GM21717 (cell line): ENCODE results near the gene KREMEN1.
"Not testable (repeated sequence)": the region's sequence is repeated elsewhere in the genome, so short reads cannot be mapped to it uniquely, and the experiment has no call there.

Source experiments
- ATAC-seq: cut with Tn5 transposase; IDR thresholded peaks from one replicate; pipeline ENCODE4 v1.9.1; 2021; ENCODE audit warnings: mild to moderate bottlenecking, moderate library complexity; ENCODE audit not compliant: unreplicated experiment

KREMEN1 gene, protein sequence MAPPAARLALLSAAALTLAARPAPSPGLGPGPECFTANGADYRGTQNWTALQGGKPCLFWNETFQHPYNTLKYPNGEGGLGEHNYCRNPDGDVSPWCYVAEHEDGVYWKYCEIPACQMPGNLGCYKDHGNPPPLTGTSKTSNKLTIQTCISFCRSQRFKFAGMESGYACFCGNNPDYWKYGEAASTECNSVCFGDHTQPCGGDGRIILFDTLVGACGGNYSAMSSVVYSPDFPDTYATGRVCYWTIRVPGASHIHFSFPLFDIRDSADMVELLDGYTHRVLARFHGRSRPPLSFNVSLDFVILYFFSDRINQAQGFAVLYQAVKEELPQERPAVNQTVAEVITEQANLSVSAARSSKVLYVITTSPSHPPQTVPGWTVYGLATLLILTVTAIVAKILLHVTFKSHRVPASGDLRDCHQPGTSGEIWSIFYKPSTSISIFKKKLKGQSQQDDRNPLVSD

DNA sequence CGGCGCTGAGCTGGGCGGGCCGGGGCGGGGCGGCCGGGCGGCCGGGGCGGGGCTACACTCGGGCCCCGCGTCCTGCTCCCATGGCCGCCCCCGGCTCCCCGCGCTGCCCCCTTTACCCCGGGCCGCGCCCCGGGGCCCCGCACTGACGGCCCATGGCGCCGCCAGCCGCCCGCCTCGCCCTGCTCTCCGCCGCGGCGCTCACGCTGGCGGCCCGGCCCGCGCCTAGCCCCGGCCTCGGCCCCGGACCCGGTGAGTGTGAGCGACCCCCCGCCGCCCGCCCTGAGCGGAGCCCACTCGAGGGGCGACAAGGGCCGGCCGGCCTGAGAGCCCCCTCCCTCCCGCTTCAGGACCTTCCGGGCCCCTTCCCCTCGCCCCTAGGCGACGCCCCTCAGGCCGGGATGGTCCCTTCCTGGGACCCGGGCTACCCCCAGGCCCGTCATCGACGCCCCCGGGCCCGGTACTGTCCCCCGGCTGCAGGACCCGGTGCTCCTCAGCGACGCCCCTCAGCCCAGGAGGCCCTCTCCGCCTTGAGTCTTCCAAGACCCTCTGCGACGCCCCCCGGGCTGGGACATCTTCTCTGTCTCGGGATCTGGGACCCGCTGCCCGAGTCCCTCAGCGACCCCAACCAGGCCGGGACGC, at the start of gene KREMEN1:
Gene KREMEN1, plus strand, starts transcription at position 57 of the 639 bp plus-strand sequence. Its CDS starts 96 bp downstream, at position 153.
- ATAC-seq, result no peak

DNA sequence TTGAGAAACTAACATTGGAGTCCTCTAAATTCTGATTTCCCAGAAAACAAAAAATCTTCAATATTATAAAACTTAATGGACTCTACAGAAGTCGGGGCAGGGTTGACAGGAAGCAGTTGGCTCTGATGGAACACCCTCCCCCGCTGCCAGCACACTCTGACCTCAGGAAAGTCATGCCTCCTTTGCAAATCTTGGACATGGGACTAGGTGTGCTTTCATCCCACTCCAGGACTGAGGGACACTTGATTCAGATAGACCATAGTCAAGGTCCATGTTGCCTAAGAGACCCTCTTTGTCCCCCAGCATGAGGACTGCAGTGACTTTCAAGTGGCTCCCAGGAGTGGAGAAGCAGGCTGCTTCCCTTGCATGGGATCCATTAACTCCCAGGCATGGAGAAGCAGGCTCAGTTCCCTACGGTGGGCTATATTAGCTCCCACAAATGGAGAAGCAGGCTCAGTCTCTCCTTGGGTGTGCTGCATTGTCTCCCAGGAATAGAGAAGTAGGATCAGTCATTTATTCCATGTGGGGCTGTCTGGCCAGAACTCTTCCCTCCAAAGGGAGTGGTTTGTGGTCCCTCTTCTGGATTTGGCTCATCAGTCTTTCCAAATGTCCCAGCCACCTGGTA, 49.6 kb upstream of the KREMEN1 start:
- ATAC-seq, result no peak

DNA sequence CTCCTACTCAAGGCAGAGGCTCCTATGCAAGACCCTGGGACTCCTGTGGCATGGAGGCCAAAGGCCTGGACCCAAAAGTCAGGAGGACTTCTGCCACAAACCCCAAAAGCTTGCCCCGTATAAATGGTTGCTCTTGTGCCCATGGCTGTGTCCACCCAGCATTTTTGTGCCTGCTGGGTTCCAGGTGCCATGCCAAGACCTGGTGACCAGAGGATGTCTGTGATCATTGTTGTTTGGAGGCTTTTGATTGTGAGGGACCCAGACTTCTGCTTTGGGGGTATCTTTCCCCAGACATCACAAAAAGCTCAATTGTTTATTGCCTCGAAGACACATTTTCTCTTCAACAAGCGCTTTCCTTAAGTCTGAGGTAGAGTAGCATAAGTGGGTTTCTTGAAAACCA, 46.3 kb upstream of the KREMEN1 start:
- no peak for ATAC-seq

DNA sequence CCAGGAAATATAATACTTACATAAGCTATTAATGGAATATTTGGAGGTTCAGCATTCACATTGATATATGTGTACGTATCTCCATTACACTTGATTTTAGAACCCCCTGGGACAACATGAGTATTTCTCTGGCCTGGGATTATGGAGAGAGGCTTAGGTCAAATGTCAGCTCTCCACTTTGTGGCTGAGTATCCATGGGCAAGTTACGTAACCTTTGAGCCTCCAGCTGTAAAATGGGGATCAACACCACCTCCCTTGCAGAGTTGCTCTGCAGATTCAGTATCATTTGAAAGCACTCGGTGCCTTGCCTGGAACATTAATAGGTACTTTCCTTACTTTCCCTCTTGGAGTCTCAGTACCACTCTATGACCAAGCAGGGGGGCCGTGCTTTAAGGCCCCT, 44.4 kb upstream of the KREMEN1 start:
- no peak for ATAC-seq

DNA sequence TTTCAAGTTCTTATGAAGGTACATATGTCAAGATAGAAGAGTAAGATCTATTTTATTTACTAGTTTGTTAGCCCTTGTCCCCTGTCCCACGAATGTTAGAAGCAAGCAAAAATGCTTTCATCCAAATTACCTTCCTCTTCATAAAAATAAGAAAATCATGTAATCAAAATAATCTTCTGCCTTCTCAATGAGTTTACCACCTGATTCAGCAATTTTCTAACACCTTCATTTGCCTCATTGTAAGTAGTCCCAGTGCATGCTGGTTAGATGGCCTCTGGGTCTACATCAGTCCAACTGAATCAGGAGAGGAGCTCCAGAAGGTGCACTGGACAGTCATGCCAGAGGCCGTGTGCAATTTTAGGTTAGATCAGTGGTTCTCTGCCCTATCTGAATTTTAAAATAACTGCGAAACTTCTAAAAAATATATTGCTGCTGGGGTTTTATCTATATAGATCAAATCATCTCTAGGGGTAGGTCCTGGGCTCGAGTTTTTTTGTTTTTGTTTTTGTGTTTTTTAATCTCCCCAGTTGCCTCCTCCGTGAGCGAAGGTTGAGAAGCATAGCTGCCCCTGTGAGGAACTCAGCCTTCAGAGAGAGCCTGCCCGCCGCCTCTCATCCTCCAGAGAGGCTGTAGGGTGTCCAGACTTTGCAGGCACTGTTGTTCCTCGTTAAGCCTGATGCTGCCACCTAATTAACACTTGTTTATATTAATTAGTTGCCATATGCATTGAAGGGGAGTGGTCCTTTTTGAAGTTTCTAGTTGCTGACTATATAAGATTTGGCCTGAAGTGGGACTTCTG, 43.4 kb upstream of the KREMEN1 start:
- ATAC-seq, result no peak

DNA sequence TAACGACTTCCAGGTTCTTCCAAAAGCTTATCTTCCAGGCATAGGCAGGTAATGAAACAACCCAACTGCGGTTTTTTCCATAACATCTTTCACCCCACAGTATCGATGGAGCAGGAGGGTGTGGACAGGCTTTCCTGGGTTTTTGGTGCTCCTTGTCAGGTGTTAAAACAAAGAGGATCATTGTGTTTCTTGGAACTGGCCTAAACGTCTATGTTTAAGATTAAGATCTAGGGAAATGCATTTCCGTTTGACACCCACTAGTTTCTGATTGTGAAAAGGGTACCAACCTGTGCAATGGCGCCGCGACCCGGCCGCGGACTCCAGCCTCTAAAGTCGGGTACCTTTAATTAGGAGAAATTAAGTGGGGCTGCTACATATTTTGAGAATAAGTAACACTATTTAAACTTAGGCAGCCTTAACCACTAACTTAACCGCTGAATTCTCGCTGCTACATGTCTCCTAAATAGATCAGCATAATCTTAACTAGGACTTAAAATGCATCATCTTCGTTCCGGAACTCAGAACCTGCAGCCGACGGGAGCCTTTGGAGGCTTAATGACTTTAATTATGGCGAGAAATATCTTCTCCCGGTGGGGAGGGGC, 42.7 kb upstream of the KREMEN1 start:
- ATAC-seq, result no peak

DNA sequence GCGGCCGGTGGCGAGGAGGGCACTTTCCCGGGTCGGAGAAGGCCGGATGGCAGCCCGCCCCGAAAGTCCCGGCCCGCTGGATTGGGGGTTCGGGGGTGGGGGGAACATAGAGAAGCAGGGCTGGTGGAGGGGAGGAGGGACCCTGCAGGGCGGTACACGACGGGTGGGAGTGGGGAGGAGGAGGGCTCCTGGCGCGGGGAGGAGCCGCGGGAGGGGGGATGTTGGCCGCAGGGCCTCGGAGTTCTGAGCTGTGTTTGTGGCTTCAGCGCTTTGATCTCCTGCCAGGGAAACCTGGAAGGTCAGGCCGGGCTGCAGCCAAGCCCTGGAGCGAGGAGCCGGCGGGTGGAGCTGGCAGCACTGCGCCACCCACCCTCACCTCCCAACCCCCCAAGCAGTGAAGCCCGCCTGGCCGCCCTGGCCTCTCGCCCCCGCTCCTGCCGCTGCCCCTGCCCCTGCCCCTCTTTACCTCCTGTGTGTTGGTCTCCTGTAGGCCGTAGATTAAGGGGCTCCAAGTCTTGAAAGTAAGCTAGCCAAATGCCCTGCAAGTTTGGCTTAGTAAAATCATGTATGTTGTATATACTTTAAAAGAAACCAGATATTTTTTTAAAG, 42.1 kb upstream of the KREMEN1 start:
- no peak for ATAC-seq

DNA sequence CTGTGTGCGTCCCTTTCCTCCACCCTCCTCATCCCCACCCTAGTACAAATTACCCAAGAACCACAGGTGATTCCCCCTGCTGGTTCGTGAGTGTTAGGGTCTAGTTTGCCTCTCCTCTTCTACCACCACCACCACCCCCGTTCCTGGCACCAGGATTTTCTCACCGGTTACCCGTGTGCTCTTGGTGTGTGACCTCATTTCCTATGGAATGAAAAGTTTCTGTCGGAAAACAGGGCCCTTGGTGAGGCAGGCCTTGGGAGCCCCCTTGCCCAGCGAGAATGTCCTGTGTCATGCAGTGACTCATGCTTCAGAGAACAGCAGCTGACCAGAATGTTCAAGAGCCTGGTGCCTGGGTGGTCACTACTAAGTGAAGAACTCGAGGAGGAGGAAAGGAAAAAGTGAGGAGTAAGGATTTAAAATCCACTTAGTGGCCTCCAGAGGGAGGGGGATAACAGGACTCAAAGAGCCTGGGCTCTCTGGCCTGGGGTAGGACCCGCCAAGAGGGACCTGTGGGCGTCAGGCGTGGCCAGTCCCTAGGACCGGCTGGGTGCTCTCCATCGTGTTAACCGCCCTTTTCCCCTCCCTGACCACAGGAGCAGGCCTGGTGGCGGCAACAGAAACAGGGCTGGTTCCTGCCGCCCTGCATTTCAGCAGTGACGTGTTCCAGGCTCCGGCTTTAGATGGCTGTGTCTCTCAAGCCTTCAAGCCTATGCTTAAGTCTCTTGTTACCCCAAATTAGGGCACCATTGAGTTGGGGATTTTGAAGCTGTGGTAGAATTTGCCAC, 41.4 kb upstream of the KREMEN1 start:
- no peak for ATAC-seq

DNA sequence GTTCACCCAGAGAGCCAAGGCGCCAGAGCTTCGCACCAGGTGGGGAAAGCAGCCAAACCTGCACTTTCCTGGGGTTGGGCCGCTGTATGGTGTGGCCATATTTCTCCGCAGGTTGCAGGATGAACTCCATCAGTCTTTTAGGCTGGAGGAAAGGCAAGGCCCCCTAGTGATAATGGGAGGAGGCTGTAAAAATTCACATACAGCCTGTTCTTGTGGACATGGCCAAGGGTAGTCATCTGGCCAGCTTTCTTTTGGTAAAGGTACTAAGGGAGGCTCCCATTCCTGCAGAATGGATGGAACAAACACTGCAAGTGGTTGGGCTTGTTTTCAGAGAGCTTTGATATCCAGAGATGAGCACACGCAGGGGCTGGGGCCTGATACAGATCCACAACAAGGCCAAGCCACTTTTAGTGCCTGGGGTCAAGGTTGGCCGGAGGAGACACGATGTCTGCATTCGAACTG, 40.8 kb upstream of the KREMEN1 start:
- ATAC-seq, result no peak

DNA sequence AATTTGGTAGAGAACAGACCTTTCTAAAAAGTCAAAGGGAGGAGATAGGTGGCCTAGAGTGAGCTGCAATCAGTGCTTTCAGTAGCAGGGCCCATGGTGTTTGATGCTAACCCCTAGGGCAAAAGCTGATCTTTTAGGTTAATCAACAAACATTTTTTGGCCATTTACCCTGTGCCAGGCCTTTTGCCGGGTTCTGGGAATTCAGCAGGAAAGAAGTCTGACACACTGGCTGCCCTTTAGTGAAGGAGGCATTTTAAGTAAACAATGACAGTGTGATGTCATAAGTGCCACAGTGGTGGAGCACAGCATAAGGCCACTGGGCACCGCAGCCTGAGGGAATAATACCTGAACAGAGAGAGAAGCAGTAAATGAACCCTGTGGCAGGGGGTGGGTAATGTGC, 40.3 kb upstream of the KREMEN1 start:
- ATAC-seq, result no peak

DNA sequence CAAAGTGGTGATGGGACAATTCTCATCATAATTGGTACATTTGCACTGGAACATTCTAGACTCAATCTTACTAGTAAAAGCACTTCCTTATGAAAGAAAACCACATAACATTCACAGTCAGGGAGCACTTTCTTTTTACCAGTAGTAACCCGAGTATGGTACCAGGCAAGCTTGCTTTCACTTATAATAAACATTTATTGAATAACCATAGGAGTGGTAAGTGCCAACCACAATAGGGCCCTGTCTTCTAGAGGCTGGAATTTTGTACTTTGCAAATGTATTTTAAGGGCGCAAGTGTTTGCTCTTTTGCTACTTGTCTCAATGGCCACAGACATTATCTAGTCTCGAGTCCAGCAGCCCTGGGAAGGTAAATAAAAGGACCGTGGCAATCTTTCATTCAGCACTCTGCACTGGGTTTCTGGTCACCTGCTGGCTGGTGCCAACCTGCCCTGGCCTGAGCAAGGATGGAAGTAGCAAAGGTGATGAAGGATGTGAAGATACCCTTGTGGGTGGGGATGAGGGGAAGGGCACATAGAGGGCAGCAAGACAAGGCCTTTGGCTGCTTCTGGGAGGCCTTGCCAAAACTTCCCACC, 35.4 kb upstream of the KREMEN1 start:
- no peak for ATAC-seq

DNA sequence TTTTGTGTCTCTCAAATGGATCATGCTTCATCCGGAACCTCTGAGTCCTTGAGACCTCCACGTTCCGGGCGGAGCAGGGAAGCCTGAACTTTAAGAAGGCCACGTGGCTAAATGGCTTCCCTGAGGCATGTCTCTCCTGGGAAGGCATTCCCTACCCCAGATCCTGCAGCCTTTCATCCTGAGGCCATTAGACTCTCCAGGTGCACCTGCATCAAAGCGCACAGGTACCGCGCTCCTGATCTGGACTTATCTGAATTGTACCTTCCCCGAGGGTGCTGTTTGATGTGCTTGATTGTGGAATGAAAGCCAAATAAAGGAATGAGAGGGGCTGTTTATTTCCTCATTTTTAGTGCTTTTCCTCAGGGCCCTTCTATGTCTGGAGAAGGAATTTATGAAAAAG, 33.7 kb upstream of the KREMEN1 start:
- no peak for ATAC-seq

DNA sequence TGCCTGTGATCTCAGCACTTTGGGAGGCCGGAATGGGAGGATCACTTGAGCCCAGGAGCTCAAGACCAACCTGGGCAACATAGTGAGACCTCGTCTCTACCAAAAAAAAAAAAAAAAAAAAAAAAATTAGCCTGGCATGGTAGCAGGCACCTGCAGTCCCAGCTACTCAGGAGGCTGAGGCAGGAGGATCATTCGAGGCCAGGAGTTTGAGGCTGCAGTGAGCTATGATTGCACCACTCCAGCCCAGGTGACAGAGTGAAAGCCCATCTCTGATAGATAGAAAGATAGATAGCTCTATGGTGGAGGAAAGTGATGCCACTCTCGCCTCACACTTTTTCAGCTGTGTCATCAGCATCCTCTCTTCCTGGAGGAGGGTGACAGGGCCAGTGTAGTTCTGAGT, 33.2 kb upstream of the KREMEN1 start:
- not testable (repeated sequence) for ATAC-seq

DNA sequence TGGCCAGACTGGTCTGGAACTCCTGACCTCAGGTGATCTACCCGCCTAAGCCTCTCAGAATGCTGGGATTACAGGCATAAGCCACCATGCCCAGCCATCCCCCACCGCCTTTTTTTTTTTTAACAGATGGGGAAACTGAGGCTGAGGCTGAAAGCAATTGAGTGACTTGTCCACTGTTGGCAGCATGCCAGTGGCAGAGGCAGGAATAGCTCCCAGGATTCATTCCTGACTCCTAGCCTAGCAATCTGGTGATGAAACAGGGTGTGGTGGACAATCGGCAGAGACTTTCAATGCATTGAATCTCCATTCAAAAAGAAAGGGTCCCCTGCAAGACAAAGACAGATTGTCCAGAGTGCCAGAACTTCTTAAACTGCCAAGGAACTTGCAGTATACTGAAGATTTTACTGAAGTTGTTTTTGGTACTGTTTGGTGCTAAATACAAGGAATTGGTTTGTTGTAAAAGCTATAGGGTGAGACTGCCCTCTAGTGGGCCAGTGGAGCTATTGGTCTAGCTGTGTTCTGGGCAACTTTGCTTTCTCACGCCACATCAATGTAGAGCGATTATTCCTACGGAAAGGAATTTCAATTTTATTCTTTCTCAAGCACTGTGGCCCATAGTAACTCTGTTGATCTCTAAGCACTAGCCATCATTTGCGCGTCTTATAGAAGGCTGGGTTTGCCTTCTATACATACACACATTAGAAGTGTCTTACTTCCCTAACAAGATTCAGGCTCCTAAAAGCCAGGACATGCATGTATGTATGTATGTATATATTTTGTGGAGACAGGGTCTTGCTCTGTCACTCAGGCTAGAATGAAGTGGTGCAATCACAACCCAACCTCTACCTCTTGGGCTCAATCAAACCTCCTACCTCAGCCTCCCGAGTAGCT, 32.2 kb upstream of the KREMEN1 start:
- no peak for ATAC-seq

DNA sequence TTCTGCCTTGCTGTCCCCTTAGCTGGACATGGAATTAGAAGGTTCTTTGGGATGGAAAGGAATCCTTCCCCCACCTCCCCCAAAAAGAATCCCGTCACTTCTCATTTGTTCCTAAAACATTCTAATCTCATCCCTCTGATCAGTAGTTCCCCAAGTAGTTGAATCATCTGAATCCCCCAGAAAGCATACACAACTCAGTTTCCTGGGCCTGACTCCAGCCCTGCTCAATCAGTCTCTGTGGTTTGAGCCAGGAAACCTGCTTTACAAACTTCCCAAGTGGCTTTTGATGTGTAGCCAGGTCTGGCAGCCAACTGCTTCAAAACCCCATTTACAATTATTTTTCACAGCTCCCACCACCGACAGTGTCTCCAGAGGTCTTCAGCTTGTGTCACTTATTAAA, 31.4 kb upstream of the KREMEN1 start:
- ATAC-seq, result no peak

DNA sequence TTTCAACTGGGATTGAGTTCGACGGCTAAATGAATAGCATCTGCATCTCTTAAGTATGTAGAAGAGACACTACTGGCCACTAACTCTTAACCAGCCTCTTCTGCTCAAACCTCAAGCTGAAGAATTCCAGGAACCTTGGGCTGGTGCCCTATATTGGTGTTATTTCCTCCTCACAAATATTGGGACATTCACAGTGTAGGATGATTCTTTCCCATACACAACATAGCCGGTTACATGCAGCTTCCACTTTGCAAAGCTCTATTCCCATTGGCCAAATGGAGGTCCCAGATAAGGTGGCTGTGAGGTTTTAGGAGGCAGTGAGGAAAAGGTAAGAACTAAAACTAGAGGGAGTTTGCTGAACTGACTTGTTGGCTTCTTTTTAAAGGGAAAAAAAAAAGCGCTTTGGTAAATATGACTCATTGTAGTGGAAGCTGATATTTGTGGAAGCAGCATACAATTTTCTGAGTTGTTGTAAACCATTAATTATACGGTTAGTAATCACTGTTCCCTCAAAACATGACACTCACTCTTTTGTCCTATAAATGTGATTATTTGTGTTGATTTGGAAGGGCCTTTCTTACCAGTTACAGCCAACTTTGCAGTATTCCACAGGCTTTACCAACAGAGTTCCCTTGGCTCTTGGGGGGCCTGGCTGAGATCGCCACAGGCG, 28.8 kb upstream of the KREMEN1 start:
- no peak for ATAC-seq

DNA sequence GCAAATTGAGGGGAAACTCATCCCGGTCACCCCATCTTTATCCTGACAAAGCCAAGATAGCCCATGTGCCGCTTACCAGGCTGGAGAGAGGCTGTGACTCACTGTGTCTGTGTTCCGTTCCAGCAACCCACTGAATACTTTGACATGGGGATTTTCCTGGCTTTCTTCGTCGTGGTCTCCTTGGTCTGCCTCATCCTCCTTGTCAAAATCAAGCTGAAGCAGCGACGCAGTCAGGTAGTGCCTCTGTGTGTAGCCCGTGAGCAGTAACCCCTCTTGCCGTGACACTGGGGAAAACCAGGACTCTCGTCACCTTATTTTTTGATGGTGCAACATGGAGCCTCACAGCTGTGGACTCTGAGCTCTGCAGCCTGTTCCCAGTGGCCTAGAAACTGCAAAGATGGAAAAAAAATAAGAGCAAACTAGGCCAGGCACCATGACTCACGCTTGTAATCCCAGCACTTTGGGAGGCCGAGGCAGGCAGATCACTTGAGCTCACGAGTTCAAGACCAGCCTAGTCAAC, 28.1 kb upstream of the KREMEN1 start:
- ATAC-seq, result no peak
